GM19467 (cell line): Measurements from ENCODE around the gene SPON1.
"Not testable (repeated sequence)": the region's sequence is repeated elsewhere in the genome, so short reads cannot be mapped to it uniquely, and the experiment has no call there.

Experiments
- ATAC-seq: cut with Tn5 transposase; IDR thresholded peaks from one replicate; pipeline ENCODE4 v1.9.1; 2021; ENCODE audit warnings: mild to moderate bottlenecking, moderate library complexity; ENCODE audit not compliant: unreplicated experiment

Gene SPON1

DNA sequence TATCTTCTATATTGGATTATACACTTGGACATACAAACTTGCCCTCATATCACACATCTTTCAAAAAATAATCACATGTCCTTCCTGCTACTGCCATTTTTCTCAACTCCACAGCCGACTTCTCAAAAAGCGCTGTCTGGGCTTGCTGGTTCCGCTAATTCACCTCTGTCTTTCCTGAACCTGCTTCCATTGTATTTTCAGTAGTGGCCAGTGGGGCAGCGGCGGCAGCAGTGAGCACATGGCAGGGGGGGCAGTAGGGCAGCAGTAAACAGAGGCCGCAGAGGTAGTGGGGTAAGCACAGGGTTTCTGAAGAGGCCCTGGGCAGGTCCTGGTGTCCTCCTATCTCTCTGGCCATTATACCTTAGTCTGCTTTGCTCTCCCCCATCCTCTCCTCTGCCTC lies 270.1 kb downstream of the SPON1 start:
- no peak for ATAC-seq

- no peak for ATAC-seq
Measured at GRCh38 chr11:14234446-14234845, 271.9 kb downstream of the SPON1 start.

GRCh38 chr11:14235701-14236100 lies 273.2 kb downstream of the SPON1 start:
- no peak for ATAC-seq

GRCh38 chr11:14237444-14237961 lies 275.0 kb downstream of the SPON1 start:
- ATAC-seq = peak; percentile 96

GRCh38 chr11:14240221-14240620 lies 277.7 kb downstream of the SPON1 start:
- no peak for ATAC-seq

DNA sequence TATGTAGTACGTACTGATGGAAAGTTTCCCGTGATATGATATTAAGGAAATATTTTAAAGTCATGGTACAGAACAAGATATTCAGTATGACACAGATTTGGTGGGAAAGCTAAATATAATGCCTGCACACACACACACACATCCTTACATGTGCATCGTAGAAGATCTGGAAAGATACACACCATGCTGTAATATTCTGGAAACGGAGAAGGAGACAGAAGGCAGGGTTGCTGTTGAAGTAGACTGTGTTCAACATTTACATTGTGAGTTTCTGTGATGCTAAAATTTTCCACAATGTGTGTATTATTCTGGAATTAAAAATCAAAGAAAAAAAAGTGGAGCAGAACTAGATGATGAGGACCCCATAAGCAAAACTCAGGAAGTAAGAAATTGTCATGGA lies 278.4 kb downstream of the SPON1 start:
- ATAC-seq = no peak

DNA sequence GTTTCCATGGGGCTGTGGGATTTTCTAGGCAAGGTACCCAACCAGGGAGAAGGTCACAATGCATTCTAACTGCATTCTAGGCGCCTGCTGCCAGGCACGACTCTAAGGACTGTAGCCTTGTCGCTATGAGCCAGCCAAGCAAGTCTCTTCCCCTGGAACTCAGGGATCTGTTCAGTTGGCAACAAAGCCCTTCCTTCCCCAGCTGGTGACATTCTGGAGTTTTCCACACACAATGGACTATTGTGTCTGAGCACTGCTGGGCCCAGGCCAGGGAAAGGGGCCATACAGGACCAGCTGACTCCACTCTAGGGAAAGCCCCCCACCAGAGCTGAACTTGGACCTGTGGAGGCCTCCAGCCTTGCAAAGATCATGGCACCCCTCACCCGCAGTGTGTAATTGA lies 279.7 kb downstream of the SPON1 start:
- no peak for ATAC-seq

DNA sequence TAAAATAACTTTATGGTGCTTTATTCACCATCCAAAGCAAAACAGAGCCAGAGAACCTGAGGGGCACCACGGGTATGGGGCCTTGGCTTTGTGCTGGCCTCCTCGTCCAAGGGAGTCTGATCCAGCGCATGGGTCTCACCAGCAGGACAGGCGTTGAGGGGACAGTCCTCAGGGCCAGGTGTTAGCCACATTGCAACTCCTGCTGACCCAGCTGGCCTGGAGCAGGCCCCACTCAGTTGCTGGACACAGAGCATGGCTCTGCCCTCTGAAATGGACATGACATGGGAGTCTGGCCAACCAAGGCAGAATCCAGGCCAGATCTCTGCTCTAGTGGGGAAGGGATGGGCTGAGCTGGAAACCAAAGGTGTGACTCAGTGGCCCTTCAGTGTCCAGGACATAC lies 280.2 kb downstream of the SPON1 start:
- no peak for ATAC-seq

- ATAC-seq = no peak
Measured at GRCh38 chr11:14244926-14245325, 282.4 kb downstream of the SPON1 start.

- ATAC-seq = no peak
Measured at GRCh38 chr11:14245444-14245843, 282.9 kb downstream of the SPON1 start.

DNA sequence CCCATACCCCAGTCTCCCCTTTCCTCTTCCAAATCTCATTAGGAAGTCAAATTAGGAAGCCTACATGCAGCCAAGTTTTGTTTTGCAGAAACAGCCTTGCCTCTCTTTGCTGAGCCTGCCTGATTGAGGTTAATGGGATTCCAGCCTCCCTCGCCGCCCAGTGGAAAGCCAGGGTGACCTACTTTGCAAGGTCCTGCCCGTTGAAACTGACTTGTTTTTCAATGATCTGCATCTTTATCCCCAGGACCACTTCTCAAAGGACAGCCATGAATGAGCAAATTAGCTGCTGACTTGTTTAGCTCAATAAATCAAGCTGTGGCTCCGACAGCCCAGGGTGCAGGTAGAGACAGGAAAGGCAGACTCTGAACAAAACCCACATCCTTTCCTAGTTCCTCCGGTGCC lies 286.1 kb downstream of the SPON1 start:
- no peak for ATAC-seq

GRCh38 chr11:14249121-14249963 lies 286.8 kb downstream of the SPON1 start:
- ATAC-seq = no peak

DNA sequence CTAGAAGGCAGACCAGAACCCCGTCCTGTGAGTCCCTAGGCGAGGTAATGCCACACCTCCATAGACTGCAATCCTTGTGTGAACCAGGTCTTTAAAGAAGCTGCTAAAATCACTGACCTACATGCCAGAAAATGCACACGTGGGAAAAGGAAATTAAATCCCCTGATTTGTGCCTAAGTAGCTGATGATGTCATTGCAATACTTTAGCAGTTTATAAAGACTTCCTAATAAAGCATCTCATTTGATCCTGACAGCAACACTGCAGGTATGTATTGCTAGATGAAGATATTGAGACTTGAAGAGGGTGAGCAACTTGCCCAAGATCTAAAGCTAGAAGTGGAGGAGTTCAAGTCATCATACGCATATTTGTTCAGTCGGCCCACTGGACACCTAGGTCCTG lies 289.2 kb downstream of the SPON1 start:
- ATAC-seq = no peak

- ATAC-seq = not testable (repeated sequence)
Measured at GRCh38 chr11:14252501-14252900, 290.0 kb downstream of the SPON1 start.

GRCh38 chr11:14253421-14253820 lies 290.9 kb downstream of the SPON1 start:
- ATAC-seq = no peak

GRCh38 chr11:14253840-14254239 lies 291.3 kb downstream of the SPON1 start:
- no peak for ATAC-seq

- ATAC-seq = no peak
Measured at GRCh38 chr11:14254533-14255237, 292.2 kb downstream of the SPON1 start.

DNA sequence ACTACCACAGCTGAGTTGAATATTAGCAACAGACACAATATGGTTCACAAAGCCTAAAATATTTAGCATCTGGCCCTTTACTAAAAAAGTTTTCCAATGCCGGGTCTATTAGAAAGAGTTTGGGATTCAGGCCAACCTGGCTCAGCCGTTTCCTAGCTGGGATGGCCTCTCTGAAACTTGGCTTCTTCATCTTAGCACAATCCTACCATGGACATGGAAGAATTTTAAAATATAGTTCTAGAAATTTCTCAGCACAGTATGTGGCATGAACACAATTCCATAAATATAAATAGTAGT lies 292.7 kb downstream of the SPON1 start:
- no peak for ATAC-seq

- ATAC-seq = no peak
Measured at GRCh38 chr11:14258221-14258935, 295.9 kb downstream of the SPON1 start.

- ATAC-seq = no peak
Measured at GRCh38 chr11:14259186-14259784, 296.8 kb downstream of the SPON1 start.

DNA sequence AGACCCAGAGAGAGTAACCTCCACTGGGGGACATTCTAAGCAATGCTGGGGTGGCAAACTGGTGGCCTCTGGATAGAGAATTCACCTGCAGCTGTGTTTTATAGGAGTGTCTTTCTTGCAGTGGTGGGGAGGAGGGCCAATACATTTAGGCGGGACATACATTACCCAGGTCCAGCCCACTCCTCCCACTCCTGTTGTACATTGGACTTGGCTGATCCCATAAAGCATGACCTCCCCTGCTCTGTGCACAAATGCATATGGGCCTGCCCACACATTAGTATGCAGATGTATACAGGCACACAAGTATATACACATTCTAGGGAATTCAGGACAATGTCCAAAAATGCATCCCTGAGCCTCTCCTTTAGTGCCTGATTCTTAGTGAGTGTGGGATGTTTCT lies 297.4 kb downstream of the SPON1 start:
- no peak for ATAC-seq
